NCI-H2171 treated with DMSO at 0.1 percent for 48 hours (cell line): Measurements from ENCODE around the gene PHLPP1.
"Not testable (repeated sequence)": the region's sequence is repeated elsewhere in the genome, so short reads cannot be mapped to it uniquely, and the experiment has no call there.

Experiments used
- DNase-seq: peaks from one replicate; lab custom pipeline; 2025; lab: John Stamatoyannopoulos, UW

PHLPP1 gene

GRCh38 chr18:62715436-62715758 lies at the start of gene PHLPP1:
PHLPP1 (plus strand) TSS chr18:62715541; CDS start chr18:62715684, 143 bp downstream.
- DNase-seq: no peak

- no peak for DNase-seq
Measured at GRCh38 chr18:62669225-62669624, 46.1 kb upstream of the PHLPP1 start.

- DNase-seq: no peak
Measured at GRCh38 chr18:62670573-62670972, 44.8 kb upstream of the PHLPP1 start.

- DNase-seq: no peak
Measured at GRCh38 chr18:62672600-62672999, 42.7 kb upstream of the PHLPP1 start.

GRCh38 chr18:62678847-62679485 lies 36.4 kb upstream of the PHLPP1 start:
- DNase-seq: no peak

- no peak for DNase-seq
Measured at GRCh38 chr18:62682371-62682770, 33.0 kb upstream of the PHLPP1 start.

- DNase-seq: no peak
Measured at GRCh38 chr18:62683935-62684334, 31.4 kb upstream of the PHLPP1 start.

GRCh38 chr18:62688743-62689317 lies 26.5 kb upstream of the PHLPP1 start:
- DNase-seq: no peak

GRCh38 chr18:62690236-62690815 lies 25.0 kb upstream of the PHLPP1 start:
- DNase-seq: no peak

- no peak for DNase-seq
Measured at GRCh38 chr18:62693659-62694058, 21.7 kb upstream of the PHLPP1 start.

GRCh38 chr18:62697636-62698035 lies 17.7 kb upstream of the PHLPP1 start:
- no peak for DNase-seq

- no peak for DNase-seq
Measured at GRCh38 chr18:62702259-62702658, 13.1 kb upstream of the PHLPP1 start.

- not testable (repeated sequence) for DNase-seq
Measured at GRCh38 chr18:62706879-62707278, 8.5 kb upstream of the PHLPP1 start.

- peak; percentile 76 for DNase-seq
Measured at GRCh38 chr18:62709908-62710307, 5.4 kb upstream of the PHLPP1 start.

GRCh38 chr18:62710417-62710816 lies 4.9 kb upstream of the PHLPP1 start:
- peak; percentile 83 for DNase-seq

- DNase-seq: no peak
Measured at GRCh38 chr18:62711781-62712180, 3.6 kb upstream of the PHLPP1 start.

- DNase-seq: no peak
Measured at GRCh38 chr18:62713651-62714247, 1.6 kb upstream of the PHLPP1 start.

- peak; percentile 99 for DNase-seq
Measured at GRCh38 chr18:62714671-62715435, 488 bp upstream of the PHLPP1 start.

- peak; percentile 49 for DNase-seq
Measured at GRCh38 chr18:62715759-62716615, 646 bp downstream of the PHLPP1 start.

- DNase-seq: no peak
Measured at GRCh38 chr18:62716619-62717168, 1.4 kb downstream of the PHLPP1 start.
